HFF-Myc (cell line): ENCODE measurements around the gene MAEA.

Experiments
- DNase-seq: peaks from one replicate; pipeline ENCODE4 v3.0.0-alpha.2; 2011; ENCODE audit warnings: low read depth; ENCODE audit errors: extremely low read depth
- H3K4me3 ChIP-seq: replicated peaks from 2 replicates; pipeline ENCODE4 v1.5.1; 2011; ENCODE audit warnings: low read depth, mild to moderate bottlenecking, control low read depth, low read length
- TF ChIP-seq, protein P1 (sequence below): IDR thresholded peaks from 2 replicates; pipeline ENCODE4 v1.5.1; 2012; ENCODE audit warnings: mild to moderate bottlenecking, low read depth, low read length, control low read depth; ENCODE audit errors: missing control alignments

The MAEA gene

DNA sequence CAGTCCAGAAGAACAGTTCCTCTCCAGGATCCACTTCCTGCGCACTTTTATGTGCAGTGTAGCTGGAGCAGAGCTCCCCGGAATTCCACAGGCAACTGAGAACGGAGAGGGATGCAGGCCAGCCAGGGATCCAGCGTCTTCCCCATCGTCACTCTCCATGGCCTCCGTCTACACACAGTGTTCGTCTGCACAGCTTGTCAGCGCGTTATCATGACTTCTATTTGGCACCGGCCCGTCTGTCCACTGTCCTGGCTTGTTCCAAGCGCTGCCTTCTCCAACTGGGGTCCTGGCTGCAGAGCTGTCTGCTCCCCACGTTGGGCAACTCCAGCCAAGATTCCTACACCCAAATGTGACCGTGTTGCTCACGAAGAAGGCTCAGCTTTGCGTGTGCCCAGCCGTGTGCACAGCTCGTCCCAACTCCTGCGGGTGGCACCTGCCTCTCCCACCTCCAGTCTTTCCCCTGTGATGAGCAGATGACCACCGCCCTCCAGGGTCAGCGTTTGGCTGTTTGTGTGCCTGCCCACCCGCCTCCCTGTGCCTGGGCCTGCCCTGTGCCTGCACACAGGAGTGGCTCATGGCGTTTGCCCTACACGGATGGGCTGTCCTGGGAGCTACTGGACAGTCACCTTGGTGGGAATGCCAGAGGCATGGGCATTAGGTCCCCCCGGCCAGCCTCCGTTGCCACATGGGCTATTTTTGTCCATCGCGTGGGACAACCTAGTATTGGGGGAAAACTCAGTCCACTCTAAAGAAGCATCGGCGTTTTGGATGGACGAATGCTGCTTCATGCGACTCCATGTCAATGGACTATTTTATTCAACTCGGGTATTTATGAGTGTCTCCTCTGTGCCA lies 38.5 kb upstream of the MAEA start:
- TF ChIP-seq, protein P1, sequence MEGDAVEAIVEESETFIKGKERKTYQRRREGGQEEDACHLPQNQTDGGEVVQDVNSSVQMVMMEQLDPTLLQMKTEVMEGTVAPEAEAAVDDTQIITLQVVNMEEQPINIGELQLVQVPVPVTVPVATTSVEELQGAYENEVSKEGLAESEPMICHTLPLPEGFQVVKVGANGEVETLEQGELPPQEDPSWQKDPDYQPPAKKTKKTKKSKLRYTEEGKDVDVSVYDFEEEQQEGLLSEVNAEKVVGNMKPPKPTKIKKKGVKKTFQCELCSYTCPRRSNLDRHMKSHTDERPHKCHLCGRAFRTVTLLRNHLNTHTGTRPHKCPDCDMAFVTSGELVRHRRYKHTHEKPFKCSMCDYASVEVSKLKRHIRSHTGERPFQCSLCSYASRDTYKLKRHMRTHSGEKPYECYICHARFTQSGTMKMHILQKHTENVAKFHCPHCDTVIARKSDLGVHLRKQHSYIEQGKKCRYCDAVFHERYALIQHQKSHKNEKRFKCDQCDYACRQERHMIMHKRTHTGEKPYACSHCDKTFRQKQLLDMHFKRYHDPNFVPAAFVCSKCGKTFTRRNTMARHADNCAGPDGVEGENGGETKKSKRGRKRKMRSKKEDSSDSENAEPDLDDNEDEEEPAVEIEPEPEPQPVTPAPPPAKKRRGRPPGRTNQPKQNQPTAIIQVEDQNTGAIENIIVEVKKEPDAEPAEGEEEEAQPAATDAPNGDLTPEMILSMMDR, result no peak
- no peak overlapping the region for H3K4me3 ChIP-seq
- no peak for DNase-seq

DNA sequence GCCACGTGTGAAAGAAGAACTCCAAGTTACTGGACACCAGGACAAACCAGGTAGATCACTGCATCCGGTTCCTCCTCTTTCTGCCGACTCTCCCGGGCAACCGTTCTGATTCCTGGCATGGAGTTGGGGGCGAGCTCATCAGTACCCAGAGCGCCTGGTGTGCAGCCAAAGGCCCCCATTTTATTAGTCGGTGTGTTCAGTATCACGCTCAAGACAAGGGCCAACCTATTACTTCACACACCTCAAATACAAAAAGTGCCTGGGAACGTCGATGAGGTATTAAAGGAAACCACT lies 38.0 kb upstream of the MAEA start:
- no peak for DNase-seq
- no peak overlapping the region for H3K4me3 ChIP-seq
- TF ChIP-seq, protein P1, result no peak

DNA sequence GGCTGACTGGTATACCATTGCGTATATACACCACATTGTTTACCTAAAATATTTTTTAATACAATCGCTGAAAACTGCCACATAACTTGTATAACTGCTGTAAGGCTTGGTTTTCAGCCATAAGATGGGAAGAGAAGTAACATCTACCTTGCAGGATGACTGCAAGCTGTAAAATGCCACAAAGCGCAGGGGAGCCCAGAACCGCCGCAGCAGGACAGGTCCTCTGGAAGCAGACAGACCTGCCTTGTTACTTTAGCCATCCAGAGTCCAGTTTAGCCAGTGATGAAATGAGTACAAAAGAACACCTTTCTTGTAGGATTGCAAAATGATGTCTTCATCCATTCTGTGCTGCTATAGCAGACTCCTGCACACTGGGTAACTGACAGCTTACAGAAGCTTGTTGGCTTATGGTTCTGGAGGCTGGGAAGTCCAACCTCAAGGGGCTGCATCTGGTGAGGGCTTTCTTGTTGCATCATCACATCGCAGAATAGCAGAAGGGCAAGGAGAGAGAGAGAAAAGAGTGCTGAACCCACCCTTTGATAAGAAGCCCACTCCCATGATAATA lies 36.7 kb upstream of the MAEA start:
- DNase-seq, result no peak
- TF ChIP-seq, protein P1, result no peak
- no peak overlapping the region for H3K4me3 ChIP-seq

DNA sequence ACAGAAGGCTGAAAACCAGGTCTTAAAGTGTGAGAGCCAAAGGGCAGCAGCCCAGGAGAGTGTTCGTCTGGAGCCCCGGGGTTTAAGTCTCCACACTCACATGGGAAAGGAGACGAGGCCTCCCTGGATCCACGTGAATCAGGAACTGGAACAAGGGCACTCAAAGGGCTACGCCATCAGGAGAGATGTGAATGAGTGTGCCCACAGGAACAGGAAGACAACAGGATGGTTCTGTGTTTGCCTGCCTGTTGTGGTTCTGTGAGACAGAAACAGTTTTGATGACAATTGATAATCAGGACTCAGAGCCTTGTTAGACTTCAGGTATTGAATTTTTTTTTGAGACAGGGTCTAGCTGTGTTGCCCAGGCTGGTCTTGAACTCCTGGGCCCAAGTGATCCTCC lies 35.9 kb upstream of the MAEA start:
- TF ChIP-seq, protein P1, result no peak
- no peak overlapping the region for H3K4me3 ChIP-seq
- DNase-seq, result no peak

DNA sequence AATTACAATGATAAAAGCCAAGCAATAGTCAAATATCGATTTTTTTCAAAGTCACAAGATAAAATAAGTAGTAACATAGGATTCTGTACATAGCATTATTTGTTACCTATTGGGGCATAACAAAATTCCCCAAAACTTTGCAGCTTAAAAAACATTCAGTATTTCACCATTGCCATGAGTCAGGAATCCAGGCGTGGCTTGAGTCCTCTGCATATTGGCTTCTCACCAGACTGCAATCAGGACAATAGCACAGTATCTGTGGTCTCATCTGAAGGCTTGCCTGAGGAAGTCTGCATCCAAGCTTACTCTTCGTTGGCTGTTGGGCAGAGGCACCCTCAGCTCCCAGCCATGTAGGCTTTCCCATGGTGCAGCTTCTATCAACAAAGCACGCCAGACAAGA lies 34.5 kb upstream of the MAEA start:
- TF ChIP-seq, protein P1, result no peak
- DNase-seq, result no peak
- H3K4me3 ChIP-seq, result no peak overlapping the region

DNA sequence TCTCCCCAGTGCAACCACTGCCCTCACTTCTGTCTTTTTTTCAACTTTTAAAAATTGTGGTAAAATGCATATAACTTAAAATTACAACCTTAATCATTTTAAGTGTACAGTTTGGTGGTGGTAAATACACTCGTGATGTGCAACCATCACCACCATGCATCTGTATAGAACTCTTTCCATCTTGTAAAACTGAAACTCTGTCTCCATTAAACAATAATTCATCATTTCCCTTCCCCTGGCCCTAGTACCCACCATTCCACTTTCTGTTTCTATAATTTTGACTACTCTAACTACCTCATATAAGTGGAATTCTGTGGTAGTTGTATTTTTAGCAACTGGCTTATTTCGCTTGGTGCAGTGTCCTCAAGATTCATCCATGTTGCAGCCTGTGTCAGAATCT lies 34.0 kb upstream of the MAEA start:
- TF ChIP-seq, protein P1, result no peak
- no peak overlapping the region for H3K4me3 ChIP-seq
- DNase-seq, result no peak
